Endodermal cell (in vitro differentiated cells): ENCODE results near the gene KIF3B. TPM values are rescaled to one million over a fixed set of nuclear protein-coding genes. Genes with fewer than 3 reads are reported as not detected.

Experiments
- DNase-seq: peaks from one replicate; pipeline ENCODE4 v3.0.0-alpha.2; 2017
- H3K27ac ChIP-seq: 2 replicates; pipeline ENCODE4 v1.5.1; 2013; ENCODE audit warnings: mild to moderate bottlenecking, low read depth, low read length, moderate library complexity
- H3K27me3 ChIP-seq: 2 replicates; pipeline ENCODE4 v1.6.1; 2013; ENCODE audit warnings: mild to moderate bottlenecking, low read length, moderate library complexity; ENCODE audit not compliant: insufficient read depth, control insufficient read depth, poor library complexity, severe bottlenecking
- H3K36me3 ChIP-seq: 2 replicates; pipeline ENCODE4 v1.7.0; 2013; ENCODE audit warnings: mild to moderate bottlenecking, low read length, moderate library complexity; ENCODE audit not compliant: control insufficient read depth, insufficient read depth
- H3K4me1 ChIP-seq: one replicate; pipeline ENCODE4 v1.7.0; 2013; ENCODE audit warnings: low read length; ENCODE audit not compliant: control insufficient read depth, insufficient read depth
- H3K4me3 ChIP-seq: 2 replicates; pipeline ENCODE4 v1.5.1; 2013; ENCODE audit warnings: mild to moderate bottlenecking, low read length, moderate library complexity
- H3K9ac ChIP-seq: 2 replicates; pipeline ENCODE4 v1.6.1; 2013; ENCODE audit warnings: mild to moderate bottlenecking, low read length, moderate library complexity; ENCODE audit not compliant: poor library complexity, severe bottlenecking; ENCODE audit errors: extremely low read depth
- H3K9me3 ChIP-seq: 2 replicates; pipeline ENCODE4 v1.6.1; 2013; ENCODE audit warnings: mild to moderate bottlenecking, low read length, moderate library complexity; ENCODE audit not compliant: control insufficient read depth
- H3K27ac Mint-ChIP-seq: 2 replicates; pipeline ENCODE4 v1.8.0; 2020; ENCODE audit warnings: mixed read lengths
- H3K27me3 Mint-ChIP-seq: 2 replicates; pipeline ENCODE4 v1.8.0; 2021; ENCODE audit warnings: mild to moderate bottlenecking, mixed read lengths; ENCODE audit not compliant: insufficient read depth
- H3K36me3 Mint-ChIP-seq: 2 replicates; pipeline ENCODE4 v1.8.0; 2020; ENCODE audit warnings: low read depth, mixed read lengths
- H3K4me1 Mint-ChIP-seq: 2 replicates; pipeline ENCODE4 v1.8.0; 2020; ENCODE audit warnings: mixed read lengths
- H3K4me3 Mint-ChIP-seq: 2 replicates; pipeline ENCODE4 v1.8.0; 2020; ENCODE audit warnings: mild to moderate bottlenecking, moderate library complexity, mixed read lengths
- H3K9me3 Mint-ChIP-seq: 2 replicates; pipeline ENCODE4 v1.8.0; 2020; ENCODE audit warnings: mild to moderate bottlenecking, mixed read lengths
- CTCF ChIP-seq: fragments of 200-600 bp; sonication (generic); conservative IDR thresholded peaks from 2 replicates; pipeline ENCODE4 v1.5.0; 2021; ENCODE audit warnings: antibody characterized with exemption, mild to moderate bottlenecking
- WGBS, 2 experiments: methylation state at CpG; one replicate each; pipeline versions ENCODE4 v1.1.5 to v1.1.7; 2013; ENCODE audit warnings: missing lambda C conversion rate in 2 of 2, mixed read lengths in 1 of 2; ENCODE audit not compliant: insufficient coverage in 1 of 2, insufficient read length in 1 of 2; 5-methylcytosine and 5-hydroxymethylcytosine counted together
- total RNA-seq, 2 donors: library from RNA; stranded (reverse); fragmentation: NEBNext Ultra II Directional in 1 of 2; extraction: Animal tissue kit (Norgen Biotek cat#: 25700) in 1 of 2; gene quantifications; 2 replicates in 1 of 2; 3 replicates in 1 of 2; pipeline ENCODE4 v1.2.1, GENCODE V29; 2021

Gene KIF3B
- total RNA-seq, 2 donors from 2014 or later: 31.4 to 41.1 TPM

- WGBS, 2 experiments: 83 to 90% methylated on average over 5 to 6 of the region's 6 CpGs
- Histone ChIP-seq H3K27me3 (no peaks in the 10 kb centered on the region), H3K4me1 (no peaks in the 10 kb centered on the region), H3K9me3 (no peaks in the 10 kb centered on the region), H3K27ac (no peak overlapping the region), H3K36me3 (no peaks in the 10 kb centered on the region), H3K9ac (no peak overlapping the region), H3K4me3 (no peak overlapping the region)
- Mint-ChIP-seq H3K36me3 (no peaks in the 10 kb centered on the region), H3K4me3 (no peak overlapping the region), H3K4me1 (peaks cover 2% of the 10 kb centered on the region), H3K27ac (no peak overlapping the region), H3K27me3 (no peaks in the 10 kb centered on the region), H3K9me3 (no peaks in the 10 kb centered on the region)
- no peak for DNase-seq
- TF ChIP-seq CTCF: no peak
These were observed 25.0 kb downstream of the KIF3B start for GRCh38 chr20:32302507-32302872.

- Mint-ChIP-seq H3K27me3 (no peaks in the 10 kb centered on the region), H3K9me3 (no peaks in the 10 kb centered on the region), H3K4me3 (no peak overlapping the region), H3K36me3 (peaks cover under 1% of the 10 kb centered on the region), H3K4me1 (peaks cover 2% of the 10 kb centered on the region), H3K27ac (no peak overlapping the region)
- DNase-seq: no peak
- Histone ChIP-seq H3K4me3 (no peak overlapping the region), H3K9me3 (no peaks in the 10 kb centered on the region), H3K27me3 (no peaks in the 10 kb centered on the region), H3K27ac (no peak overlapping the region), H3K4me1 (no peaks in the 10 kb centered on the region), H3K36me3 (no peaks in the 10 kb centered on the region), H3K9ac (no peak overlapping the region)
- WGBS, 2 experiments: 96% methylated on average over 2 of the region's 2 CpGs; no CpG with 5 or more reads in 1 of the 2 experiments
- TF ChIP-seq CTCF: no peak
These were observed 26.8 kb downstream of the KIF3B start for GRCh38 chr20:32304131-32304746.

GRCh38 chr20:32312718-32313424, 35.4 kb downstream of the KIF3B start:
- no peak overlapping the region for H3K27ac Mint-ChIP-seq
- 97 to 100% methylated on average over 1 to 2 of the region's 3 CpGs for WGBS, 2 experiments

More at GRCh38 chr20:32312718-32313424, 35.4 kb downstream of the KIF3B start:
- Histone ChIP-seq H3K27me3 (no peaks in the 10 kb centered on the region), H3K9me3 (no peaks in the 10 kb centered on the region), H3K36me3 (peaks cover 51% of the 10 kb centered on the region), H3K4me3 (no peak overlapping the region), H3K9ac (no peak overlapping the region), H3K4me1 (no peaks in the 10 kb centered on the region), H3K27ac (no peak overlapping the region)
- H3K4me1 Mint-ChIP-seq: no peaks in the 10 kb centered on the region
- H3K27me3 Mint-ChIP-seq: no peaks in the 10 kb centered on the region
- peaks cover 55% of the 10 kb centered on the region for H3K36me3 Mint-ChIP-seq
- H3K9me3 Mint-ChIP-seq: no peaks in the 10 kb centered on the region
- no peak for TF ChIP-seq CTCF
- no peak overlapping the region for H3K4me3 Mint-ChIP-seq
- DNase-seq: no peak
